Skeletal muscle satellite cell (primary cell): Measurements from ENCODE around the gene ENOPH1.

Source experiments
- H3K27me3 ChIP-seq: 2 replicates; pipeline ENCODE4 v1.7.0; 2013; ENCODE audit warnings: low read length; ENCODE audit not compliant: control insufficient read depth, insufficient read depth
- H3K36me3 ChIP-seq: 2 replicates; pipeline ENCODE4 v1.7.0; 2013; ENCODE audit warnings: mild to moderate bottlenecking, control low read depth, low read length; ENCODE audit not compliant: insufficient read depth
- H3K4me1 ChIP-seq: 2 replicates; pipeline ENCODE4 v1.7.0; 2013; ENCODE audit warnings: low read length; ENCODE audit not compliant: control insufficient read depth, insufficient read depth
- H3K4me2 ChIP-seq: 2 replicates; pipeline ENCODE4 v1.7.0; 2013; ENCODE audit warnings: mild to moderate bottlenecking, low read length
- H3K4me3 ChIP-seq: 2 replicates; pipeline ENCODE4 v1.7.0; 2013; ENCODE audit warnings: low read length
- H3K9ac ChIP-seq: 2 replicates; pipeline ENCODE4 v1.7.0; 2013; ENCODE audit warnings: mild to moderate bottlenecking, low read depth, low read length, moderate library complexity
- H3K9me3 ChIP-seq: replicated peaks from 2 replicates; pipeline ENCODE4 v1.7.0; 2013; ENCODE audit warnings: mild to moderate bottlenecking, control low read depth, low read length

Gene ENOPH1

DNA sequence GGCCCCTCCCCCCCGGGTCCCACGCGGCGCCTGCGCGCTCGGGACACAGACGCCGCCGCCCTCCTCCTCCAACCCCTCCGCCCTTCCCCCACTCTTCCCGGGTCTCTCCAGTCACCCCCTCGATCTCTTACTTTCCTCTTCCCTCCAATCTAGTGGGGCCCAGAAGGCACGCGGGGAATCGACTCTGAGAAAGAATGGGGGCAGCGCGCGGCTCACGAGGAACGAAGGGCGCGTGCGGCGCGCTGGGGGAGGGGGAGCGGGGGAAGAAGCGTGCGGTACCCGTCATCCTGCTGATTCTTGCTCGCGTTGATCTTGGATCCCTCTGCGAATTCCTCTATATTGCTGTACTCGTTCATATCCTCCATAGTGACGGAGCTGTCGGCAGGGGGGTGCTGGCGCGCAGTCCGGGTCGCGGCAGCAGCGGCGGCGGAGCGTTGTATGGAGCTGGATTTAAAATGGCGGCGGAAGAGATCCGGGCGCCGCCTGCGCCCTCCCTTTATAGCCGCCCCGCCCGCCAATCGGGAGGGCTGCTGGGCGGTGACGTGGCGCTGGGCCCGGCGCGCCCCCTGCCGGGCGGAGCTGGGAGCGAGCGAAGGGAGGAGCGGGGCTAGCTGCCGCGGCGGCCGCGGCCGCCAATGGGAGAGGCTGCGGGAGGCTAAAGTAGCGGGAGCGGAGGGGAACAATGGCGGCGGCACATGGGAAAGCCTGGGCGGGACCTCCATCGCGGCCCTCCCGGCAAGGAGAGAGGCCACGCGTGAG lies 1.2 kb upstream of the ENOPH1 start:
- no peaks in the 10 kb centered on the region for H3K27me3 ChIP-seq
- H3K4me3 ChIP-seq, result peak overlapping the region; percentile 79
- H3K36me3 ChIP-seq, result peaks cover 45% of the 10 kb centered on the region
- peak overlapping the region; percentile 100 for H3K9ac ChIP-seq
- no peaks in the 10 kb centered on the region for H3K9me3 ChIP-seq
- peaks cover 31% of the 10 kb centered on the region for H3K4me1 ChIP-seq
- H3K4me2 ChIP-seq, result peak overlapping the region; percentile 94

DNA sequence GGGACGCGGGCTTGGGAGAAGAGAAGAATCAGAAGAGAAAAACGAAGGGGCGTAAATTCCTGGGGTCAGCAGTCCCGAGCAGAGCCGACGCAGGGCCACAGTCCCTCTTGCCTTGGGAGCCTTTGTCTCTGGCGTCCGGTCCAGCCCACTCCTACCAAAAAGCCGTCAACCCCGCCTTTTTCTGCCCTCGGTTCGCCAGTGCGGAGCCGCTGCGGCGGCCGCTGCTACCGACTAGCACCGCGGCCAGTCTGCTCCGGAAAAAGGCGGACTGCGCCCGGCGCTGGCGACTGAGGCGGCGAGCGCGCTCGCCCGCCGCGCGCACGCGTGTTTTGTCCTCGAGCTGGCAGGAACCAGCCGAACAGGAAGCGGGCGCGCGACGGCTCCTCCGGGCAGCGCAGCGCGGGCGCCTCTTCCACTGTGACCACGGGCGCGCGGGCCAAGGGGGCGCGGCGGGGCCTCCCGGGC lies 630 bp upstream of the ENOPH1 start:
- Histone ChIP-seq H3K9me3 (no peaks in the 10 kb centered on the region), H3K36me3 (peaks cover 39% of the 10 kb centered on the region), H3K4me2 (peak overlapping the region; percentile 94), H3K4me3 (peak overlapping the region; percentile 79), H3K4me1 (peaks cover 25% of the 10 kb centered on the region), H3K27me3 (no peaks in the 10 kb centered on the region), H3K9ac (peak overlapping the region; percentile 100)

DNA sequence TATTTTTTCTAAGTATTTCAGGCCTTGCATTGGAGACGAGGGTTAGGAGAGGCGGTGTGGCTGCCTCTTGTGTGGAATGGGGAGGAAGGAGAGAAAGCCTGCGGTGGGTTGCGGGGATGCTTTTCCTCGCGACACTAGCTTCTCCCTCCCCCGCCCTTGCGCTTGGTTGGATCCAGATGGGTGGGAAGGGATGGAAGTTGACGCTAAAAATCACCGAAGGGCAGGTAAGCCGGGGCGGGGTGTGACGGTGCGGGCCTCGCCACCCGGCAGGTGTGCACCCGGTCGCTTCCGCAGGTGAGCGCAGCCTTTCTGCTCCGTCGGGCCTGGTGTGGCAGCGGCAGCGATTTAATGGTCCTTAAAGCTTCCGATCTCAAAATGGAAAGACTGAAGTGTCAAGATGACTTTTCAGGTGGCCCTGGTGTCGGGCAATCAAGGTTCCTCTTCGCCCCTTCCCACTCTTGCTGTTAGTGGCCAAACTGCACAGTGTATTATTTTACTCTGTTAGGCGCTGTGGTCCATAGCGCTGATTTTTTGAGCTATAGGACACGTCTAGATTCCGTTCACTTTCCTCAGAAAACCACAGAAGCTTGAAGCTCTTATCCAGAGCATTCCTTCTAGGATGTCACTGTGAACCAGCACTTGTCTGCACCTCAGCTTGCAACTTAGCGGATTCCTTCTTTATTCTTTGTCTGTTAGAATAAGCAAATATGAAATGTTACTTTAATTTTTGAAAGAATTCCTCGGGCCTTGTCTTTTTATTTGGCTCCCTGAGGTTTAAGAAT lies 765 bp downstream of the ENOPH1 start:
- H3K36me3 ChIP-seq, result peaks cover 28% of the 10 kb centered on the region
- peak overlapping the region; percentile 94 for H3K4me2 ChIP-seq
- H3K4me1 ChIP-seq, result peaks cover 15% of the 10 kb centered on the region
- H3K4me3 ChIP-seq, result peak overlapping the region; percentile 79
- no peaks in the 10 kb centered on the region for H3K9me3 ChIP-seq
- no peaks in the 10 kb centered on the region for H3K27me3 ChIP-seq
- H3K9ac ChIP-seq, result peak overlapping the region; percentile 100

DNA sequence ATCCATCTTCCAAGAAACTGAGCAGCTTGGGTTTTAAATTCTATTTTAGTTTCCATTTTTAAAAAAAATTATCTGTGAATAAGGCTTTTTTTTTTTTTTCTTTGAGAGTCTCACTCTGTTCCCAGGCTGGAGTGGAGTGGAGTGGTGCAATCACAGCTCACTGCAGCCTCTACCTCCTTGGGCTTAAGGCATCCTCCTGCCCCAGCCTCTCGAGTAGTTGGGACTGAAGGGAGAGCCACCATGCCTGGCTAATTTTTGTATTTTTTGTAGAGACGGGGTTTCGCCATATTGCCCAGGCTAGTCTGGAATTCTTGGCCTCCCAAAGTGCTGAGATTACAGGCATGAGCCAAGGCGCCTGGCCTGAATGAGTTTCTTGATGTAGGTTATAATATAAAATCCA lies 1.4 kb downstream of the ENOPH1 start:
- Histone ChIP-seq H3K4me1 (peaks cover 8% of the 10 kb centered on the region), H3K4me3 (peak overlapping the region; percentile 79), H3K4me2 (peak overlapping the region; percentile 94), H3K9me3 (no peaks in the 10 kb centered on the region), H3K27me3 (no peaks in the 10 kb centered on the region), H3K36me3 (peaks cover 21% of the 10 kb centered on the region), H3K9ac (peak overlapping the region; percentile 100)

DNA sequence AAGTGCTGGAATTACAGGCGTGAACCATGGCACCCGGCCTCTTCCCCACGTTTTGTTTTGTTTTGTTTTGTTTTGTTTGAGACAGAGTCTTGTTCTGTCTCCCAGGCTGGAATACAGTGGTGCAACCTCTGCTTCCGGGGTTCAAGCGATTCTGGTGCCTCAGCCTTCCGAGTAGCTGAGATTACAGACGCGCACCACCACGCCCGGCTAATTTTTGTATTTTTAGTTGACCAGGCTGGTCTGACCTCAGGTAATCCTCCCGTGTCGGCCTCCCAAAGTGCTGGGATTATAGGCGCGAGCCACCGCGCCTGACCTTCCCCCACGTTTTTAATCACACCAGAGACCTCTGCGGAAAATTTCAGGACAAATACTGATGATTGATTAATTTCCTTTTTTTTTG lies 2.2 kb downstream of the ENOPH1 start:
- Histone ChIP-seq H3K4me1 (peaks cover 5% of the 10 kb centered on the region), H3K27me3 (no peaks in the 10 kb centered on the region), H3K9me3 (no peaks in the 10 kb centered on the region), H3K4me3 (no peak overlapping the region), H3K4me2 (peak overlapping the region; percentile 6), H3K9ac (no peak overlapping the region), H3K36me3 (peaks cover 13% of the 10 kb centered on the region)

DNA sequence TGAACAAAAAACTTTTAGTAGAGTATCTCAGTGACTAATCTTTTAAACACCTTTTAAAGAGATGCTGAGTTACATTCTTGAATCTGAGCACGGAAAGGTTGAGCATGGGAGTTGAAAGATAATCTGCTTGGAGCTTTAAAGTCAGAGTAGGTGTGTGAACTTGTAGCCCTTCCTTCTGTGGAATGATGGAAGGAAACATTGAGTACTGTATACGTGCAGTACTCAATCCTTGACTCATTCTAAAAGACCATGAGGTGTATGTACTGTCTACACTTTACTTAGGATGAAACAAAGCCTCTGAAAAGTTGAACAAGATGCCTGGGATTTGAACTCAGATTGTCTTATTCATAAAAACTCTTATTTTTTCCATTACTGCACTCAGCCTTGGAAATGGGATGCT lies 3.4 kb downstream of the ENOPH1 start:
- Histone ChIP-seq H3K4me2 (no peak overlapping the region), H3K4me1 (peaks cover 5% of the 10 kb centered on the region), H3K27me3 (no peaks in the 10 kb centered on the region), H3K9ac (no peak overlapping the region), H3K36me3 (peaks cover 3% of the 10 kb centered on the region), H3K4me3 (no peak overlapping the region), H3K9me3 (no peaks in the 10 kb centered on the region)

DNA sequence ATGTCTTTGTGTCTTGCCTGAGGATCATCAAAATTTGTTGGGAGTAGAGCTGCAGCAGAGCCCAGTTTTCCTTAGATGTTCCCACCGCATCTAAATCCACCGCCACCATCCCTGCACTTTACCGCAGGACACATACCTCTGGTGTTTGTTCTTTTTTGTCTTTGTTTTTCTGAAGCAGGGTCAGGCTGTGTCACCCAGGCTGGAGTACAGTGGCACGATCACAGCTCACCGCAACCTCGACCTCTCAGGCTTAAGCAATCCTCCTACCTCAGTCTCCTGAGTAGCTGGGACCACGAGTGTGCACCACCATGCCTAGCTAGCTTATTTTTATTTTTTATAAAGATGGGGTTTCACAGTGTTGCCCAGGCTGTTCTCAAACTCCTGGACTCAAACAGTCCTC lies 4.6 kb downstream of the ENOPH1 start:
- Histone ChIP-seq H3K4me1 (peaks cover 5% of the 10 kb centered on the region), H3K9me3 (no peaks in the 10 kb centered on the region), H3K27me3 (no peaks in the 10 kb centered on the region), H3K4me3 (no peak overlapping the region), H3K9ac (no peak overlapping the region), H3K36me3 (peaks cover 3% of the 10 kb centered on the region), H3K4me2 (no peak overlapping the region)

DNA sequence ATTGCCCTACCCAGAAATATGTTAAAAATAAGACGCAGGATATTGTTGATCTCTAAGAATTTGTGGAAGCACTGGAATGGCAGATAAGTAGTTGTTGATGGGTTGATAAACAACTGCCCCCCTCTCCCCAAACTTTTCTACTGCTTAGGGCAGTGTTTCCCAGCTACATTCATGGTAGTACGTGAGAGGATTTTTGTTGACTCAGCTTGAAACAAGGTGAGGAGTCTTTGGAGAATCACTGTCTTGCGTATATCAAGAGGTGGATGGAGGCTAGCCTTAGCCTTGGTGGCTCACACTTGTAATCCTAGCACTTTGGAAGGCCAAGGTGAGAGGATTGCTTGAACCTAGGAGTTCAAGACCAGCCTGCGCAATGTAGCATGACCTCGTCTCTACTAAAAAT lies 5.7 kb downstream of the ENOPH1 start:
- no peaks in the 10 kb centered on the region for H3K9me3 ChIP-seq
- H3K4me3 ChIP-seq, result no peak overlapping the region
- H3K4me2 ChIP-seq, result no peak overlapping the region
- no peak overlapping the region for H3K9ac ChIP-seq
- peaks cover 5% of the 10 kb centered on the region for H3K4me1 ChIP-seq
- no peaks in the 10 kb centered on the region for H3K27me3 ChIP-seq
- peaks cover 3% of the 10 kb centered on the region for H3K36me3 ChIP-seq

DNA sequence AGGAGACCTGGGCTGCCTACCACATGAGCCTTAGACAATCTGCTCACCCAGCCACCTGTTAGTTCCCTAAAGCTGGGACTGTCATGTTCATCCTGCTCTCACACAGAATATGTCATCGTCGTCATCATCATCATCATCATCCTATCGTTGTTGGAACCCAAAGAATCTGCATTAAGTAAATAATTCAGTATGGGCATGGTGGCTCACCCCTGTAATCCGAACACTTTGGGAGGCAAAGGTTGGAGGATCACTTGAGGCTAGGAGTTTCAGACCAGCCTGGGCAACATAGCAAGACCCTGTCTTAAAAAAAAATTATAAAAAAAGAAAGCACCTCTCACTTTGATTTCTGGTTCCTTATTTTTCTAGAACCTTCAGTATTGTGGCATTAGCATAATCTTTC lies 6.4 kb downstream of the ENOPH1 start:
- H3K36me3 ChIP-seq, result peaks cover 3% of the 10 kb centered on the region
- H3K4me1 ChIP-seq, result peaks cover 5% of the 10 kb centered on the region
- H3K4me3 ChIP-seq, result no peak overlapping the region
- no peak overlapping the region for H3K4me2 ChIP-seq
- H3K9ac ChIP-seq, result no peak overlapping the region
- no peaks in the 10 kb centered on the region for H3K27me3 ChIP-seq
- no peaks in the 10 kb centered on the region for H3K9me3 ChIP-seq

DNA sequence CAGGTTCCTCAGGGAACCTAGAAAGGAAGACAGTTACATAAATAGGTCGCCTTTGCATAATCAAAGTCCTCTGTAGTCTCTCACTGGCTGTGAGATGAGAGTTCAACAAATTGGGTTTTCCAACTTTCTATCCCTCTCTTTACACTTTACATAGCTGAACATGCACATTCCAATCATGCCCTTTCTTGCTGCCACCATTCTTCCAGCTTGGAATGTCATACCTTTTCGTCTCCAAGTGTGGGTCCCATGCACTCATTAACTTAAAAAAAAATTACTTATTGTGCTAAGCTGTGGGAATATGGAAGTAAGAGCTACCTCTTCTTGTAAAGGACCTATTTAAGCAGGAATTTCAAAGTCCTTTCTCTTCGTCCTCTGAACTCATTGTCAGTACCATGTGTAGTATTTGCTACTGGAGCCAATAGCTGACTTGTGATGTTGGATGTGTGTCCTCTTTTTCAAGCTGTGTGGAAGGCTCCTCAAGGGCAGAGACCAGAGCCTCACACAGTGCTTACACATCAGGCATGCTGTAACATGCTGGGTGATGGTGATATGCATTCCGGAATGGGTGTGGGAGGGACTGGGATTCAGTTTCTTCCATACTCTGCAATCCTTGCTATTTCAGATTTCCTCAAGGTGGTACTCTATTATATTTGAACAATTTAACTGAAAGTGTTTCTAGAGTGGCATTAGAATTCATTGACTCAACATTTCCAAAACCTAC lies 7.1 kb downstream of the ENOPH1 start:
- no peaks in the 10 kb centered on the region for H3K27me3 ChIP-seq
- H3K4me2 ChIP-seq, result no peak overlapping the region
- H3K4me1 ChIP-seq, result peaks cover 5% of the 10 kb centered on the region
- no peaks in the 10 kb centered on the region for H3K9me3 ChIP-seq
- H3K9ac ChIP-seq, result no peak overlapping the region
- H3K36me3 ChIP-seq, result peaks cover 3% of the 10 kb centered on the region
- no peak overlapping the region for H3K4me3 ChIP-seq

DNA sequence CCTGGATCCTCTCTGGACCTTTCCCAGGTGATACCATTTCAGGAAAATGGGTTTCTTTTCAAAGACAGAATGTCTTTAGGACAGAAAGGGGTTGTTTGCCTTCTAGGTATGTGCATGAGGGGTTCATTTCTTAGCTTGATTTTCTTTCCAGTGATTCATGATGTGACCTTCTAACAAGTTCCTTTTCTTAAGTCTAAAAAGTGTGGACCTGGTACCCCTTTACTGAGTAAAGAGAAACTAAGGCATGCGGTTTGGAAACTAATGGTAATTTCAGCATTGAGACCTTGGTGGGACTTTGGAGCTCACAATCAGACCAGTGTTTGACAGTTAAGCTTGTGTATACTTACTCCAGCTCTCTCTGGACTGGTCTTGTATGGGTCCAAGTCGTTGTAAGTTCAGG lies 8.7 kb downstream of the ENOPH1 start:
- H3K4me2 ChIP-seq, result no peak overlapping the region
- H3K27me3 ChIP-seq, result no peaks in the 10 kb centered on the region
- H3K9me3 ChIP-seq, result no peaks in the 10 kb centered on the region
- no peaks in the 10 kb centered on the region for H3K4me1 ChIP-seq
- H3K9ac ChIP-seq, result no peak overlapping the region
- H3K4me3 ChIP-seq, result no peak overlapping the region
- H3K36me3 ChIP-seq, result peaks cover 3% of the 10 kb centered on the region
